Fibroblast of upper back skin (primary cell): ENCODE results near the gene CKMT2.
"Not testable (repeated sequence)": the region's sequence is repeated elsewhere in the genome, so short reads cannot be mapped to it uniquely, and the experiment has no call there.

Source experiments
- DNase-seq: peaks from one replicate; pipeline ENCODE4 v3.0.0-alpha.2; 2013

Gene CKMT2

GRCh38 chr5:81253875-81254274 is 20.8 kb downstream of the CKMT2 start:
- no peak for DNase-seq

- DNase-seq, result no peak
These were observed 21.9 kb downstream of the CKMT2 start for GRCh38 chr5:81254886-81255559.

GRCh38 chr5:81256766-81257165 is 23.6 kb downstream of the CKMT2 start:
- DNase-seq, result no peak

- DNase-seq, result not testable (repeated sequence)
These were observed 29.7 kb downstream of the CKMT2 start for GRCh38 chr5:81262796-81263195.

- DNase-seq, result peak; percentile 30
These were observed 32.0 kb downstream of the CKMT2 start for GRCh38 chr5:81265101-81265500.

- DNase-seq, result peak; percentile 91
These were observed 35.5 kb downstream of the CKMT2 start for GRCh38 chr5:81268521-81269196.

- DNase-seq, result peak; percentile 32
These were observed 36.8 kb downstream of the CKMT2 start for GRCh38 chr5:81269751-81270393.

- not testable (repeated sequence) for DNase-seq
These were observed 37.4 kb downstream of the CKMT2 start for GRCh38 chr5:81270394-81271027.

GRCh38 chr5:81283976-81284375 is 50.9 kb downstream of the CKMT2 start:
- no peak for DNase-seq

- no peak for DNase-seq
These were observed 53.0 kb downstream of the CKMT2 start for GRCh38 chr5:81286059-81286617.

- DNase-seq, result no peak
These were observed 54.9 kb downstream of the CKMT2 start for GRCh38 chr5:81288021-81288433.

GRCh38 chr5:81290146-81290545 is 57.0 kb downstream of the CKMT2 start:
- DNase-seq, result no peak

- DNase-seq, result no peak
These were observed 59.0 kb downstream of the CKMT2 start for GRCh38 chr5:81292130-81292529.

GRCh38 chr5:81294021-81294420 is 60.9 kb downstream of the CKMT2 start:
- not testable (repeated sequence) for DNase-seq

- DNase-seq, result no peak
These were observed 64.4 kb downstream of the CKMT2 start for GRCh38 chr5:81297531-81297930.

GRCh38 chr5:81300921-81301270 is 67.8 kb downstream of the CKMT2 start:
- no peak for DNase-seq

- peak; percentile 96 for DNase-seq
These were observed 68.3 kb downstream of the CKMT2 start, which contains the start of gene ZCCHC9 for GRCh38 chr5:81301271-81302015. Gene ZCCHC9 (plus strand): TSS chr5:81301587. CDS start chr5:81304758, 3,171 bp downstream.

- DNase-seq, result no peak
These were observed 69.5 kb downstream of the CKMT2 start for GRCh38 chr5:81302596-81302995.

- DNase-seq, result peak; percentile 37
These were observed 70.4 kb downstream of the CKMT2 start for GRCh38 chr5:81303563-81303962.

GRCh38 chr5:81305785-81306184 is 72.7 kb downstream of the CKMT2 start:
- DNase-seq, result no peak

GRCh38 chr5:81308836-81309235 is 75.7 kb downstream of the CKMT2 start:
- no peak for DNase-seq

GRCh38 chr5:81310402-81311063 is 77.4 kb downstream of the CKMT2 start:
- DNase-seq, result no peak
